PFSK-1 (cell line): ENCODE results near the gene POLR2F.

Source experiments
- FOXP2 ChIP-seq: optimal IDR thresholded peaks from 2 replicates; pipeline ENCODE3; 2011; ENCODE audit warnings: borderline replicate concordance, control low read depth, inconsistent platforms; ENCODE audit not compliant: insufficient read depth; ENCODE audit errors: extremely low read length, extremely low read depth
- POLR2AphosphoS5 ChIP-seq: IDR thresholded peaks from 2 replicates; pipeline ENCODE4 v1.6.1; 2012; ENCODE audit warnings: low read depth, mild to moderate bottlenecking, control low read depth, low read length, moderate library complexity
- SIN3A ChIP-seq: IDR thresholded peaks from 2 replicates; pipeline ENCODE4 v1.6.1; 2012; ENCODE audit warnings: mild to moderate bottlenecking, low read length, moderate library complexity, borderline replicate concordance; ENCODE audit not compliant: insufficient read depth
- TAF1 ChIP-seq: IDR thresholded peaks from 2 replicates; pipeline ENCODE4 v1.6.1; 2012; ENCODE audit warnings: low read length, control low read depth, borderline replicate concordance; ENCODE audit not compliant: insufficient read depth
- TF ChIP-seq, protein P1 (sequence below), 2 experiments: IDR thresholded peaks; 2 replicates each; pipeline versions ENCODE4 v1.6.1 to v1.8.0; 2011 to 2012; ENCODE audit warnings: low read depth in 2 of 2, low read length in 2 of 2, control low read depth in 1 of 2, inconsistent platforms in 1 of 2, mild to moderate bottlenecking in 1 of 2, moderate library complexity in 1 of 2; ENCODE audit not compliant: insufficient read depth in 1 of 2

The POLR2F gene

DNA sequence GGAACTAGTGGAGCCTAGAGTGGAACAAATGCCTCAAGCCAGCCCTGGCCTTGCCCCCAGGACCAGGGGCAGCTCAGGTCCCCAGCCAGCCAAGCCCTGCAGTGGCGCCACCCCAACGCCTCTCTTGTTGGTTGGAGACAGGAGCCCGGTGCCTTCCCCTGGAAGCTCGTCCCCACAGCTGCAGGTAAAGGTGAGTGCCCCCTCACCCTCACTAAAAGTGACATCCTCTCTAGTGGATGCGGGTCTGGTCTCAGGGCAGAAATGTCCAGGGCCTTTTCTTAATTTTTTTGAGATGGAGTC, 25.9 kb upstream of the POLR2F start:
- no peak for TF ChIP-seq FOXP2
- TF ChIP-seq SIN3A, result no peak
- no peak for TF ChIP-seq POLR2AphosphoS5
- TF ChIP-seq TAF1, result no peak
- TF ChIP-seq, protein P1, sequence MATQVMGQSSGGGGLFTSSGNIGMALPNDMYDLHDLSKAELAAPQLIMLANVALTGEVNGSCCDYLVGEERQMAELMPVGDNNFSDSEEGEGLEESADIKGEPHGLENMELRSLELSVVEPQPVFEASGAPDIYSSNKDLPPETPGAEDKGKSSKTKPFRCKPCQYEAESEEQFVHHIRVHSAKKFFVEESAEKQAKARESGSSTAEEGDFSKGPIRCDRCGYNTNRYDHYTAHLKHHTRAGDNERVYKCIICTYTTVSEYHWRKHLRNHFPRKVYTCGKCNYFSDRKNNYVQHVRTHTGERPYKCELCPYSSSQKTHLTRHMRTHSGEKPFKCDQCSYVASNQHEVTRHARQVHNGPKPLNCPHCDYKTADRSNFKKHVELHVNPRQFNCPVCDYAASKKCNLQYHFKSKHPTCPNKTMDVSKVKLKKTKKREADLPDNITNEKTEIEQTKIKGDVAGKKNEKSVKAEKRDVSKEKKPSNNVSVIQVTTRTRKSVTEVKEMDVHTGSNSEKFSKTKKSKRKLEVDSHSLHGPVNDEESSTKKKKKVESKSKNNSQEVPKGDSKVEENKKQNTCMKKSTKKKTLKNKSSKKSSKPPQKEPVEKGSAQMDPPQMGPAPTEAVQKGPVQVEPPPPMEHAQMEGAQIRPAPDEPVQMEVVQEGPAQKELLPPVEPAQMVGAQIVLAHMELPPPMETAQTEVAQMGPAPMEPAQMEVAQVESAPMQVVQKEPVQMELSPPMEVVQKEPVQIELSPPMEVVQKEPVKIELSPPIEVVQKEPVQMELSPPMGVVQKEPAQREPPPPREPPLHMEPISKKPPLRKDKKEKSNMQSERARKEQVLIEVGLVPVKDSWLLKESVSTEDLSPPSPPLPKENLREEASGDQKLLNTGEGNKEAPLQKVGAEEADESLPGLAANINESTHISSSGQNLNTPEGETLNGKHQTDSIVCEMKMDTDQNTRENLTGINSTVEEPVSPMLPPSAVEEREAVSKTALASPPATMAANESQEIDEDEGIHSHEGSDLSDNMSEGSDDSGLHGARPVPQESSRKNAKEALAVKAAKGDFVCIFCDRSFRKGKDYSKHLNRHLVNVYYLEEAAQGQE (IDR thresholded peaks at IDR 0.05; ENCODE audit: insufficient read depth in 1 of 2, low read depth in 2 of 2, low read length in 2 of 2), result no peak

DNA sequence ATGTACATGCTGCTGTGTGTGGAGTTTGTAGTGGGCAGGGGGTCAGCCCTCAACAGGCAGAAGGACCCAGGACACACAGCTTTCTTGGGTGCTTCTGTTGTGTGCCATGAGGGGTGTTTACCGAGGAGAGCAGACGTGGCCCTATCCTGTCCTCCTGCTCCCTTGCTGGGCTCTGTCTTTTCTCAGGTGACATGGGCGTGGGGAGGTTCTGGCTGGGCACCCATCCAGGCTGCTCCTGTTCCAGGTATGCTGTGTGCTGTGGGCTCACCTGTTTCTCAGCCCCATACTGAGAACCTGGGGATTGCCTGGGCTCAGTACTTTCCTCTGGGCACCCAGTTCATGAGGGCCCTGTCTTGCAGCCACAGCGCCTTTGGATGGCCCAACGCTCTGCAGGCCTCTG, 24.1 kb upstream of the POLR2F start:
- TF ChIP-seq TAF1, result no peak
- TF ChIP-seq SIN3A, result no peak
- TF ChIP-seq POLR2AphosphoS5, result no peak
- no peak for TF ChIP-seq FOXP2
- TF ChIP-seq, protein P1 (IDR thresholded peaks at IDR 0.05; ENCODE audit: insufficient read depth in 1 of 2, low read depth in 2 of 2, low read length in 2 of 2), result no peak

DNA sequence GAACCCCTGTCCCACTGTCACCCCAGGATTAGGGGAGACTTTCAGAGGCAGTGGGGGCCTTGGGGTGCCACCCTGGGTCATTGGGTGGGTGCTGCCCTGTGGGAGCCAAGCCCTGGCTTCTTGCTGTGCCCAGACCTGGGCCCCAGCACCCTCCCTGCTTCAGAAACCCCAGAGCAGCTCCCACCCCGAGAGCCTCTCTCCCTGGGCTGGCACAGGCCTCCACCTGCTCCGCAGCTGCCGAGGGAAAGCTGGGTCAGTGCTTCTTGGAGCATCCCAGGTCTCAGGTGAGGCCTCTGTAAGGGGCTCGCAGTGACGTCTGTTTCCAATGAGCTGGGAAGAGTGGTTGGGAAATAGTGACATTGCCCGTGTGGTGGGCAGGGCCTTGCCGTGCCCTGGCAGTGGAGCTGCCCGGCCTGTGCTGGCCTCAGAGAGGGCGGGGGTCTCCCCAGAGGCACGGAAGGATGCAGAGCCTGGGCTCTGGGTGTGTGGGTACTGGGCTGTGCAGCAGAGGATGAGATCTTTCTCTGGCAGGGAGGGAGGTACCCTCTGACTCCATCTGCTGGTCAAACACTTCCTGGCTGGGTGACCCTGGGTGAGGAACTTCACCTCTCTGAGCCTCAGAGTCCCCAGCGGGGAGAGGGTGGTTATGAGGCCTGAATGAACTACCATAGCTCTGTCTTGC, 23.1 kb upstream of the POLR2F start:
- TF ChIP-seq SIN3A (no peak), FOXP2 (no peak), POLR2AphosphoS5 (no peak), TAF1 (no peak)
- TF ChIP-seq, protein P1 (IDR thresholded peaks at IDR 0.05; ENCODE audit: insufficient read depth in 1 of 2, low read depth in 2 of 2, low read length in 2 of 2), result no peak

DNA sequence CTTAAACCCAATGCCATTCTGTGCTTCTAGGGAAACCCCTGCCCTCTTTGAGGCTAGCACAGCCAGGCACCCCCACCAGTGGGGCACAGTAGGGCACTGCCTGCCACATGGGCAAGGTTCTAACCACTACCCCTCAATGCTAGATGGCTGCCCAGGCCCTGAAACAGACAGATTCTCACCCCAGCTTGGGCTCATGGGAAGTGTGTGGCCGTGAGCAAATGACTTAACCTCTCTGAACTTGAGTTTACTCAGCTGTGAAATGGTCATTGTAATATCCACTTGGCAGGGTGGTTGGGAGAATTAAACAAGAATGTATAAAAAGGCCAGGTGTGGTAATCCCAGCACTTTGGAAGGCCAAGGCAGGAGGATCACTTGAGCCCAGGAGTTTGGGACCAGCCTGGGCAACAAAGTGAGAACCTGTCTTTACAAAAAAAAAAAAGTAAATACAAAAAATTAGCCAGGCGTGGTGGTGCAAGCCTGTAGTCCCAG, 22.5 kb upstream of the POLR2F start:
- TF ChIP-seq SIN3A (no peak), FOXP2 (no peak), TAF1 (no peak), POLR2AphosphoS5 (no peak)
- TF ChIP-seq, protein P1 (IDR thresholded peaks at IDR 0.05; ENCODE audit: insufficient read depth in 1 of 2, low read depth in 2 of 2, low read length in 2 of 2), result no peak

DNA sequence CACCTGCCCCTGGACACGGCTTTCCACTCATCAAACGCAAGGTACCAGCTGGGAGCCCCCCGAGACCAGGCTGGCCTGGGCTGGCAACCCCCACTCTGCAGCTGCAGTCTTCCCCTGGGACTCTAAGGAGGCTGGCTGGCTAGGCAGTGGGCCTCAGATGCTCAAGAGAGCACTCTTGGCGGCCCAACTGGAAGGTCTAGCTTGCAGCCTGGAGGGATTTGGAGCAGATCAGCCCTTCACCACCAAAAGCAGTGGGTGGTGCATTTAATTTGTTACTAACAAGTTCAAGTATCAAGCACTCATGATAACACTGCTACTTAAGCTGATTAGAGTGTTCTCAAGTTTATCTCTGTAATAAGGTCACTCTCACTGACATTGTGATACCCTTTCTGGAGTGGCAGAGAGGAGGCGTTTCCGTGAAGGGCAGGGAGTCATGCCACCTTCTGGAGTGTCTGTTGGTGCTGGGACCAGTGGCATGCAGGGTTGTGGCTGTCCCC, 21.6 kb upstream of the POLR2F start:
- TF ChIP-seq POLR2AphosphoS5 (no peak), FOXP2 (no peak), SIN3A (no peak), TAF1 (no peak)
- TF ChIP-seq, protein P1 (IDR thresholded peaks at IDR 0.05; ENCODE audit: insufficient read depth in 1 of 2, low read depth in 2 of 2, low read length in 2 of 2), result no peak
